Keratinocyte (primary cell): ENCODE measurements around the gene NFIC. TPM values are rescaled to one million over a fixed set of nuclear protein-coding genes. Genes with fewer than 3 reads are reported as not detected.

Experiments used
- DNase-seq: peaks from one replicate; pipeline ENCODE4 v3.0.0-alpha.2; 2011; ENCODE audit warnings: low read depth, missing footprints, low spot score
- FAIRE-seq: peaks from 2 replicates; lab custom pipeline; 2011; peaks lifted over from hg19 to GRCh38; lab: Jason Lieb, UNC
- H2AFZ ChIP-seq: 2 replicates; pipeline ENCODE4 v1.6.0; 2012; ENCODE audit warnings: low read length, control low read depth, inconsistent platforms; ENCODE audit not compliant: control insufficient read depth
- H3K27ac ChIP-seq: 2 replicates; pipeline ENCODE4 v1.5.1; 2011; ENCODE audit warnings: low read length; ENCODE audit not compliant: control insufficient read depth, insufficient read depth
- H3K27me3 ChIP-seq: 3 replicates; pipeline ENCODE4 v1.6.0; 2011; ENCODE audit warnings: low read length; ENCODE audit not compliant: control insufficient read depth, insufficient read depth; ENCODE audit errors: extremely low read depth
- H3K36me3 ChIP-seq, 2 experiments: 2 replicates in 1 of 2; 3 replicates in 1 of 2; pipeline ENCODE4 v1.5.1; 2011; ENCODE audit warnings: low read length in 2 of 2, mild to moderate bottlenecking in 1 of 2; ENCODE audit not compliant: control insufficient read depth in 2 of 2, insufficient read depth in 2 of 2; ENCODE audit errors: extremely low read depth in 1 of 2
- H3K4me1 ChIP-seq: 3 replicates; pipeline ENCODE4 v1.5.1; 2011; ENCODE audit warnings: low read length; ENCODE audit not compliant: control insufficient read depth, insufficient read depth; ENCODE audit errors: extremely low read depth
- H3K4me2 ChIP-seq: 3 replicates; pipeline ENCODE4 v1.6.0; 2011; ENCODE audit warnings: low read depth, low read length; ENCODE audit not compliant: control insufficient read depth, insufficient read depth; ENCODE audit errors: extremely low read depth
- H3K4me3 ChIP-seq, 3 experiments: fragments of 200-600 bp in 1 of 3; sonication (generic) in 1 of 3; 2 replicates in 2 of 3; 3 replicates in 1 of 3; pipeline ENCODE4 v1.5.1; 2011 to 2016; ENCODE audit warnings: low read length in 3 of 3, mild to moderate bottlenecking in 3 of 3, control low read depth in 2 of 3, inconsistent platforms in 1 of 3, low read depth in 1 of 3, mixed read lengths in 1 of 3, mixed run types in 1 of 3, moderate library complexity in 1 of 3; ENCODE audit not compliant: control insufficient read depth in 2 of 3, insufficient read depth in 2 of 3; ENCODE audit errors: extremely low read depth in 1 of 3
- H3K79me2 ChIP-seq: 2 replicates; pipeline ENCODE4 v1.6.0; 2012; ENCODE audit warnings: low read length; ENCODE audit not compliant: control insufficient read depth, insufficient read depth
- H3K9ac ChIP-seq: 3 replicates; pipeline ENCODE4 v1.6.0; 2011; ENCODE audit warnings: low read length; ENCODE audit not compliant: control insufficient read depth, insufficient read depth; ENCODE audit errors: extremely low read depth
- H3K9me1 ChIP-seq: 3 replicates; pipeline ENCODE4 v1.6.0; 2011; ENCODE audit warnings: low read length; ENCODE audit not compliant: control insufficient read depth, insufficient read depth; ENCODE audit errors: extremely low read depth
- H3K9me3 ChIP-seq: 2 replicates; pipeline ENCODE4 v1.5.1; 2012; ENCODE audit warnings: low read depth, low read length; ENCODE audit not compliant: control insufficient read depth
- H4K20me1 ChIP-seq: 3 replicates; pipeline ENCODE4 v1.6.0; 2011; ENCODE audit warnings: low read length; ENCODE audit not compliant: control insufficient read depth, insufficient read depth; ENCODE audit errors: extremely low read depth
- CTCF ChIP-seq, 3 experiments: IDR thresholded peaks in 1 of 3; conservative IDR thresholded peaks in 1 of 3; optimal IDR thresholded peaks in 1 of 3; 2 replicates in 2 of 3; 3 replicates in 1 of 3; pipeline versions ENCODE3 to v1.5.1; 2011; ENCODE audit warnings: low read length in 3 of 3, mild to moderate bottlenecking in 3 of 3, moderate library complexity in 2 of 3, control low read depth in 1 of 3, inconsistent platforms in 1 of 3; ENCODE audit not compliant: insufficient read depth in 2 of 3; ENCODE audit errors: extremely low read depth in 1 of 3
- EZH2 ChIP-seq: IDR thresholded peaks from one replicate; pipeline ENCODE4 v1.6.1; 2012; ENCODE audit warnings: inconsistent platforms, mild to moderate bottlenecking, low read length, moderate library complexity
- dilution Hi-C: fragments of 300-500 bp; cut with MboI; formaldehyde crosslinking; loops from one replicate; pipeline ENCODE4 v1.7.0; 2020; ENCODE audit warnings: low sequenced_read_pairs; ENCODE audit not compliant: extremely low pct_ligation_motif_present
- polyA plus RNA-seq, 5 experiments: library from polyadenylated mRNA; depleted of rRNA in 3 of 5; stranded (reverse) in 3 of 5; stranded (forward) in 1 of 5; unstranded in 1 of 5; fragments of >200 nt; gene quantifications; 1 replicate in 1 of 5; 2 replicates in 3 of 5; 3 replicates in 1 of 5; pipeline versions ENCODE4 v1.2.1 to v1.2.3, GENCODE V29; 2011 to 2012; ENCODE audit warnings: missing spikeins in 2 of 5, low read depth in 1 of 5, low replicate concordance in 1 of 5

The NFIC gene
- polyA plus RNA-seq, 1 donor (not counting 4 experiments of a cell fraction or from before 2014, with no cell fraction given) = 2.4 TPM

GRCh38 chr19:3504735-3505134, 138.4 kb downstream of the NFIC start:
- Histone ChIP-seq H3K4me2 (peak overlapping the region; percentile 94), H4K20me1 (peaks cover 3% of the 10 kb centered on the region), H3K9ac (no peak overlapping the region), H3K27ac (peak overlapping the region; percentile 97), H3K79me2 (peaks cover 39% of the 10 kb centered on the region), H3K36me3 (no peaks in the 10 kb centered on the region), H3K9me3 (no peaks in the 10 kb centered on the region), H3K9me1 (peaks cover 6% of the 10 kb centered on the region), H2AFZ (no peak overlapping the region), H3K27me3 (no peaks in the 10 kb centered on the region), H3K4me3 (peak overlapping the region in 1 of 3 experiments; percentile 83), H3K4me1 (peaks cover 23% of the 10 kb centered on the region)
- dilution Hi-C loops = no loop called here
- TF ChIP-seq CTCF (optimal IDR thresholded peaks at IDR 0.05 in 1 of 3, IDR thresholded peaks at IDR 0.05 in 1 of 3, conservative IDR thresholded peaks at IDR 0.05 in 1 of 3; ENCODE audit: extremely low read depth in 1 of 3, insufficient read depth in 2 of 3, low read length in 3 of 3) = no peak
- TF ChIP-seq EZH2 = no peak
- FAIRE-seq = no peak
- DNase-seq = no peak

- no peaks in the 10 kb centered on the region for H3K27me3 ChIP-seq
- peak within 1 kb of the TSS; percentile 97 for H3K27ac ChIP-seq
- H3K4me1 ChIP-seq = peaks cover 25% of the 10 kb centered on the region
- peak; percentile 90 for DNase-seq
- H3K4me2 ChIP-seq = peak within 1 kb of the TSS; percentile 94
- peak within 1 kb of the TSS; percentile 80 to 87 (median 83) for H3K4me3 ChIP-seq
- H4K20me1 ChIP-seq = peaks cover 11% of the 10 kb centered on the region
- TF ChIP-seq CTCF (optimal IDR thresholded peaks at IDR 0.05 in 1 of 3, IDR thresholded peaks at IDR 0.05 in 1 of 3, conservative IDR thresholded peaks at IDR 0.05 in 1 of 3; ENCODE audit: extremely low read depth in 1 of 3, insufficient read depth in 2 of 3, low read length in 3 of 3) (no peak), EZH2 (no peak)
- peak within 1 kb of the TSS; percentile 97 for H2AFZ ChIP-seq
- peak; percentile 53 for FAIRE-seq
- peaks cover 42% of the 10 kb centered on the region for H3K79me2 ChIP-seq
- peaks cover 6% of the 10 kb centered on the region for H3K9me1 ChIP-seq
- peaks cover 5 to 7% of the 10 kb centered on the region in 2 experiments for H3K36me3 ChIP-seq
- H3K9ac ChIP-seq = peak within 1 kb of the TSS; percentile 94
- no peaks in the 10 kb centered on the region for H3K9me3 ChIP-seq
- dilution Hi-C loops = no loop called here
Observed at GRCh38 chr19:3505598-3506383, 139.4 kb downstream of the NFIC start, which contains the start of gene FZR1. TSS of gene FZR1 (plus strand) at chr19:3506311. CDS start at chr19:3522990, 16,679 bp downstream.
